ENCODE measurements around the gene ZNF865.

Gene ZNF865

GRCh38 chr19:55588738-55589137 is 16.7 kb upstream of the ZNF865 start:
- DNase-seq = no peak

- DNase-seq = no peak
These were observed 15.3 kb upstream of the ZNF865 start for GRCh38 chr19:55590109-55590508.

- no peak for DNase-seq
These were observed 14.8 kb upstream of the ZNF865 start for GRCh38 chr19:55590617-55591016.

GRCh38 chr19:55591555-55591954 is 13.9 kb upstream of the ZNF865 start:
- no peak for DNase-seq

GRCh38 chr19:55592391-55593090 is 12.9 kb upstream of the ZNF865 start:
- no peak for DNase-seq

GRCh38 chr19:55593096-55593772 is 12.2 kb upstream of the ZNF865 start:
- DNase-seq = no peak

GRCh38 chr19:55594996-55595545 is 10.4 kb upstream of the ZNF865 start:
- no peak for DNase-seq

- no peak for DNase-seq
These were observed 9.1 kb upstream of the ZNF865 start for GRCh38 chr19:55596304-55596703.

GRCh38 chr19:55597501-55597921 is 7.9 kb upstream of the ZNF865 start:
- no peak for DNase-seq

- no peak for DNase-seq
These were observed 7.4 kb upstream of the ZNF865 start for GRCh38 chr19:55598034-55598433.

- peak; percentile 96 for DNase-seq
These were observed 6.6 kb upstream of the ZNF865 start for GRCh38 chr19:55598719-55599467.

GRCh38 chr19:55599468-55599841 is 6.0 kb upstream of the ZNF865 start, which contains the start of gene FIZ1:
TSS of gene FIZ1 (minus strand) at chr19:55599517. CDS start at chr19:55597865, 1,652 bp downstream.
- DNase-seq = peak; percentile 98

GRCh38 chr19:55599842-55600661 is 5.4 kb upstream of the ZNF865 start, which contains the start of gene ZNF524:
TSS of gene ZNF524 (plus strand) at chr19:55600288. CDS start at chr19:55602113, 1,825 bp downstream.
- peak; percentile 92 for DNase-seq

GRCh38 chr19:55600662-55601028 is 4.8 kb upstream of the ZNF865 start:
- no peak for DNase-seq

GRCh38 chr19:55601084-55601483 is 4.4 kb upstream of the ZNF865 start:
- DNase-seq = no peak

- DNase-seq = no peak
These were observed 3.1 kb upstream of the ZNF865 start for GRCh38 chr19:55602104-55603001.

GRCh38 chr19:55603115-55603514 is 2.3 kb upstream of the ZNF865 start:
- DNase-seq = no peak

- no peak for DNase-seq
These were observed 1.7 kb upstream of the ZNF865 start for GRCh38 chr19:55603581-55604292.

- peak; percentile 98 for DNase-seq
These were observed 225 bp upstream of the ZNF865 start for GRCh38 chr19:55605207-55605636.

- DNase-seq = no peak
These were observed 982 bp downstream of the ZNF865 start for GRCh38 chr19:55606471-55606787.

GRCh38 chr19:55606817-55607216 is 1.4 kb downstream of the ZNF865 start:
- no peak for DNase-seq

Data from CD4-positive, alpha-beta T cell treated with Interleukin-17A for 1 hour (primary cell).